ENCODE results near the gene TUBA4B.

TUBA4B gene

GRCh38 chr2:219281588-219281987 lies 28.5 kb downstream of the TUBA4B start:
- no peak overlapping the region for H3K27ac ChIP-seq (ENCODE audit: extremely low read depth, low read depth, low read length)
- TF ChIP-seq ZNF626 (tag by site-specific recombination; IDR thresholded peaks at IDR 0.05) (no peak), ZNF266 (tag by site-specific recombination; IDR thresholded peaks at IDR 0.05; ENCODE audit: low read depth) (no peak), ZBTB17 (tag by site-specific recombination; IDR thresholded peaks at IDR 0.05) (no peak)
- TF ChIP-seq, protein P1, sequence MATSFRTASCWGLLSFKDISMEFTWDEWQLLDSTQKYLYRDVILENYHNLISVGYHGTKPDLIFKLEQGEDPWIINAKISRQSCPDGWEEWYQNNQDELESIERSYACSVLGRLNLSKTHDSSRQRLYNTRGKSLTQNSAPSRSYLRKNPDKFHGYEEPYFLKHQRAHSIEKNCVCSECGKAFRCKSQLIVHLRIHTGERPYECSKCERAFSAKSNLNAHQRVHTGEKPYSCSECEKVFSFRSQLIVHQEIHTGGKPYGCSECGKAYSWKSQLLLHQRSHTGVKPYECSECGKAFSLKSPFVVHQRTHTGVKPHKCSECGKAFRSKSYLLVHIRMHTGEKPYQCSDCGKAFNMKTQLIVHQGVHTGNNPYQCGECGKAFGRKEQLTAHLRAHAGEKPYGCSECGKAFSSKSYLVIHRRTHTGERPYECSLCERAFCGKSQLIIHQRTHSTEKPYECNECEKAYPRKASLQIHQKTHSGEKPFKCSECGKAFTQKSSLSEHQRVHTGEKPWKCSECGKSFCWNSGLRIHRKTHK (tag by site-specific recombination; IDR thresholded peaks at IDR 0.05) = no peak
- TF ChIP-seq, protein P2, sequence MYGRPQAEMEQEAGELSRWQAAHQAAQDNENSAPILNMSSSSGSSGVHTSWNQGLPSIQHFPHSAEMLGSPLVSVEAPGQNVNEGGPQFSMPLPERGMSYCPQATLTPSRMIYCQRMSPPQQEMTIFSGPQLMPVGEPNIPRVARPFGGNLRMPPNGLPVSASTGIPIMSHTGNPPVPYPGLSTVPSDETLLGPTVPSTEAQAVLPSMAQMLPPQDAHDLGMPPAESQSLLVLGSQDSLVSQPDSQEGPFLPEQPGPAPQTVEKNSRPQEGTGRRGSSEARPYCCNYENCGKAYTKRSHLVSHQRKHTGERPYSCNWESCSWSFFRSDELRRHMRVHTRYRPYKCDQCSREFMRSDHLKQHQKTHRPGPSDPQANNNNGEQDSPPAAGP (tag by site-specific recombination; IDR thresholded peaks at IDR 0.05) = peak; percentile 43; the same call in 1 of the 2 replicates
- H3K4me3 ChIP-seq (ENCODE audit: low read depth, low read length) = no peak overlapping the region
- H3K4me1 ChIP-seq (ENCODE audit: control insufficient read depth, insufficient read depth, low read length) = peaks cover 6% of the 10 kb centered on the region
- no peaks in the 10 kb centered on the region for H3K9me3 ChIP-seq (ENCODE audit: control insufficient read depth, insufficient read depth, low read depth, low read length)
- peaks cover 0 to 60% of the 10 kb centered on the region in 2 experiments; a peak in 1 of 3 replicates for H3K36me3 ChIP-seq (ENCODE audit: control insufficient read depth in 2 of 2, insufficient read depth in 1 of 2, low read length in 2 of 2)
- ChIA-PET CTCF (interaction anchor here (0.7 to 15.0 kb wide), 3 partner anchors 15 to 159 kb away, joined by 4 to 297 read pairs (median 6); no protein-coding TSS in a partner anchor), POLR2A (interaction anchor here (1.3 kb wide), 1 partner anchor 13 kb away, joined by 4 read pairs; no protein-coding TSS in a partner anchor)

DNA sequence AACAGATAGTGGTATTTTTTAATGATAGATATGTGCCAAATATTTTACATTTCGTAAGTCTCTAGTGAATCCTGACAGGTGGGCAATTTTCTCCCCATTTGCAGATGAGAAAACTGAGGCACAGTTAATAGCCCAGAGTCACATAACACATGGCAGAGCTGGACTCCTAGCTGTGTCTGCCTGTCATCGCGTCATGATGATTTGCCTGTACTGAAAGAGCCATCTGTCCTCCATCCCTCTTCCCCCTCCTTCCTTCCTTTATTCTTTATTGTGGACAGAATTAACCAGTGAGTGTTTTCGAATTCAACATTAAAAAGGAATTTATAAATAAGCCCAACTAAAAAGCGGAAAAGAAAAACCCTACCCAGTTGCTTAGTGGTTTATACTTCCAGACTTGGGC lies 29.3 kb downstream of the TUBA4B start:
- no peak overlapping the region for H3K27ac ChIP-seq (ENCODE audit: extremely low read depth, low read depth, low read length)
- H3K36me3 ChIP-seq (ENCODE audit: control insufficient read depth in 2 of 2, insufficient read depth in 1 of 2, low read length in 2 of 2) = peaks cover 0 to 64% of the 10 kb centered on the region in 2 experiments; a peak in 1 of 3 replicates
- peaks cover 6% of the 10 kb centered on the region for H3K4me1 ChIP-seq (ENCODE audit: control insufficient read depth, insufficient read depth, low read length)
- H3K9me3 ChIP-seq (ENCODE audit: control insufficient read depth, insufficient read depth, low read depth, low read length) = no peaks in the 10 kb centered on the region
- CTCF ChIA-PET = interaction anchor here (1.0 to 15.0 kb wide), 2 partner anchors 14 to 123 kb away, joined by 4 to 297 read pairs; no protein-coding TSS in a partner anchor
- TF ChIP-seq ZNF792 (tag by site-specific recombination; IDR thresholded peaks at IDR 0.05) (no peak), ZNF157 (tag by site-specific recombination; IDR thresholded peaks at IDR 0.05) (no peak)
- POLR2A ChIA-PET = no interaction called here
- H3K4me3 ChIP-seq (ENCODE audit: low read depth, low read length) = no peak overlapping the region

DNA sequence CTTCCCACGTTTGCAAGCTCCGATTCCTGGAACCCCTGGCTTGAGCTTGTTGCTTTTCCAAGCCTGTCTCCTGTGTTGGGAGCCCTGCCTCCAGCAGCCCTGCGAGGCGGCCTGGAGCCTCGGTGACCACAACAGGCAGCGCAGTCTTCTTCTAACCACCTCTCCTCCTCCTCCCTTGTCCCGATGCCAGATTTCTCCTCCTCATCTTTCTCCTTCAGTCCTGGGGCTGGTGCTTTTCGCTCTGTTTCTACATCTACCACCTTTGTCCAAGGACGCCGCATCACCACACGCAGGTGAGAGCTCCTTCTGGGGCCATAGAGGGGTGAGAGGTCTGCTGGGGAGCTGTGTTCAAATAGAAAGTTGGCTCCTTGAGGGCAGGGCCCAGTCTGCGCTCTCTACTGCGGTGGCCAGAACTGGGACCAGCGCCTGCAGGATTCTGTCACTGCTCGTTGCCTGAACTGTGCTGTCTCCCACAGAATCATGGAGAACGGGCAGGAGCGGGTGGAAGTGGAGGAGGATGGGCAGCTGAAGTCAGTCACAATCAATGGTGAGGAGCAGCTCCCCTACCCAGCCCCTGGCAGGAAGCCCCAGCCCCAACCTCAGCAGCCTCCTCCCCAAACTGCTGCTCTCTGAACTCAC lies 30.0 kb downstream of the TUBA4B start:
- Histone ChIP-seq H3K4me3 (ENCODE audit: low read depth, low read length) (no peak overlapping the region), H3K27ac (ENCODE audit: extremely low read depth, low read depth, low read length) (no peak overlapping the region), H3K4me1 (ENCODE audit: control insufficient read depth, insufficient read depth, low read length) (peaks cover 6% of the 10 kb centered on the region), H3K36me3 (ENCODE audit: control insufficient read depth in 2 of 2, insufficient read depth in 1 of 2, low read length in 2 of 2) (peaks cover 0 to 64% of the 10 kb centered on the region in 2 experiments; a peak in 1 of 3 replicates), H3K9me3 (ENCODE audit: control insufficient read depth, insufficient read depth, low read depth, low read length) (no peaks in the 10 kb centered on the region)
- ChIA-PET POLR2A (no interaction called here), CTCF (interaction anchor here (1.0 to 15.0 kb wide), 2 partner anchors 13 to 124 kb away, joined by 4 to 297 read pairs; no protein-coding TSS in a partner anchor)
- TF ChIP-seq MEIS1 (CRISPR knock-in tag; IDR thresholded peaks at IDR 0.05; ENCODE audit: borderline replicate concordance) (no peak), ZNF157 (tag by site-specific recombination; IDR thresholded peaks at IDR 0.05) (no peak), TRIM28 (IDR thresholded peaks at IDR 0.05; ENCODE audit: borderline replicate concordance, low read length) (no peak), SALL2 (tag by site-specific recombination; IDR thresholded peaks at IDR 0.05; ENCODE audit: borderline replicate concordance) (no peak), ZNF629 (tag by site-specific recombination; IDR thresholded peaks at IDR 0.05) (no peak), ZBTB1 (tag by site-specific recombination; IDR thresholded peaks at IDR 0.05) (no peak), ZFP41 (tag by site-specific recombination; IDR thresholded peaks at IDR 0.05; ENCODE audit: borderline replicate concordance) (no peak), ZNF830 (tag by site-specific recombination; IDR thresholded peaks at IDR 0.05; ENCODE audit: low read depth) (no peak), ZNF558 (tag by site-specific recombination; IDR thresholded peaks at IDR 0.05) (no peak), GLIS1 (tag by site-specific recombination; IDR thresholded peaks at IDR 0.05) (no peak), GLI4 (tag by site-specific recombination; IDR thresholded peaks at IDR 0.05) (no peak), ZNF221 (tag by site-specific recombination; IDR thresholded peaks at IDR 0.05; ENCODE audit: borderline replicate concordance) (no peak), KLF16 (tag by site-specific recombination; IDR thresholded peaks at IDR 0.05) (no peak), ZNF23 (tag by site-specific recombination; IDR thresholded peaks at IDR 0.05; ENCODE audit: borderline replicate concordance) (no peak), ZNF433 (tag by site-specific recombination; IDR thresholded peaks at IDR 0.05; ENCODE audit: low read depth) (no peak)
- TF ChIP-seq, protein P3, sequence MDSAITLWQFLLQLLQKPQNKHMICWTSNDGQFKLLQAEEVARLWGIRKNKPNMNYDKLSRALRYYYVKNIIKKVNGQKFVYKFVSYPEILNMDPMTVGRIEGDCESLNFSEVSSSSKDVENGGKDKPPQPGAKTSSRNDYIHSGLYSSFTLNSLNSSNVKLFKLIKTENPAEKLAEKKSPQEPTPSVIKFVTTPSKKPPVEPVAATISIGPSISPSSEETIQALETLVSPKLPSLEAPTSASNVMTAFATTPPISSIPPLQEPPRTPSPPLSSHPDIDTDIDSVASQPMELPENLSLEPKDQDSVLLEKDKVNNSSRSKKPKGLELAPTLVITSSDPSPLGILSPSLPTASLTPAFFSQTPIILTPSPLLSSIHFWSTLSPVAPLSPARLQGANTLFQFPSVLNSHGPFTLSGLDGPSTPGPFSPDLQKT (IDR thresholded peaks at IDR 0.05; ENCODE audit: borderline replicate concordance, low read depth, low read length) = no peak
- TF ChIP-seq, protein P4, sequence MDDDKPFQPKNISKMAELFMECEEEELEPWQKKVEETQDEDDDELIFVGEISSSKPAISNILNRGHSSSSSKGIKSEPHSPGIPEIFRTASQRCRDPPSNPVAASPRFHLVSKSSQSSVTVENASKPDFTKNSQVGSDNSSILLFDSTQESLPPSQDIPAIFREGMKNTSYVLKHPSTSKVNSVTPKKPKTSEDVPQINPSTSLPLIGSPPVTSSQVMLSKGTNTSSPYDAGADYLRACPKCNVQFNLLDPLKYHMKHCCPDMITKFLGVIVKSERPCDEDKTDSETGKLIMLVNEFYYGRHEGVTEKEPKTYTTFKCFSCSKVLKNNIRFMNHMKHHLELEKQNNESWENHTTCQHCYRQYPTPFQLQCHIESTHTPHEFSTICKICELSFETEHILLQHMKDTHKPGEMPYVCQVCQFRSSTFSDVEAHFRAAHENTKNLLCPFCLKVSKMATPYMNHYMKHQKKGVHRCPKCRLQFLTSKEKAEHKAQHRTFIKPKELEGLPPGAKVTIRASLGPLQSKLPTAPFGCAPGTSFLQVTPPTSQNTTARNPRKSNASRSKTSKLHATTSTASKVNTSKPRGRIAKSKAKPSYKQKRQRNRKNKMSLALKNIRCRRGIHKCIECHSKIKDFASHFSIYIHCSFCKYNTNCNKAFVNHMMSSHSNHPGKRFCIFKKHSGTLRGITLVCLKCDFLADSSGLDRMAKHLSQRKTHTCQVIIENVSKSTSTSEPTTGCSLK (tag by site-specific recombination; IDR thresholded peaks at IDR 0.05) = no peak
- TF ChIP-seq, protein P5, sequence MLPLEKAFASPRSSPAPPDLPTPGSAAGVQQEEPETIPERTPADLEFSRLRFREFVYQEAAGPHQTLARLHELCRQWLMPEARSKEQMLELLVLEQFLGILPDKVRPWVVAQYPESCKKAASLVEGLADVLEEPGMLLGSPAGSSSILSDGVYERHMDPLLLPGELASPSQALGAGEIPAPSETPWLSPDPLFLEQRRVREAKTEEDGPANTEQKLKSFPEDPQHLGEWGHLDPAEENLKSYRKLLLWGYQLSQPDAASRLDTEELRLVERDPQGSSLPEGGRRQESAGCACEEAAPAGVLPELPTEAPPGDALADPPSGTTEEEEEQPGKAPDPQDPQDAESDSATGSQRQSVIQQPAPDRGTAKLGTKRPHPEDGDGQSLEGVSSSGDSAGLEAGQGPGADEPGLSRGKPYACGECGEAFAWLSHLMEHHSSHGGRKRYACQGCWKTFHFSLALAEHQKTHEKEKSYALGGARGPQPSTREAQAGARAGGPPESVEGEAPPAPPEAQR (tag by site-specific recombination; IDR thresholded peaks at IDR 0.05) = no peak

Data from HEK293 (cell line).